Erythroblast (primary cell): ENCODE measurements around the gene B3GNT5.

ENCODE experiments used
- DNase-seq, 2 experiments: peaks; one replicate each; lab custom pipeline; 2025; lab: John Stamatoyannopoulos, UW
- GATA1 ChIP-seq: IDR thresholded peaks from 2 replicates; pipeline ENCODE4 v1.6.1; 2011; ENCODE audit warnings: low read depth, mild to moderate bottlenecking, control low read depth, low read length, moderate library complexity
- POLR2A ChIP-seq: IDR thresholded peaks from 2 replicates; pipeline ENCODE4 v1.6.1; 2011; ENCODE audit warnings: mild to moderate bottlenecking, low read length

Gene B3GNT5

GRCh38 chr3:183281126-183281797, 28.2 kb downstream of the B3GNT5 start:
- no peak for TF ChIP-seq POLR2A
- no peak for TF ChIP-seq GATA1
- no peak for DNase-seq

- no peak for DNase-seq
- no peak for TF ChIP-seq POLR2A
- TF ChIP-seq GATA1 = no peak
Observed at GRCh38 chr3:183283886-183284285, 30.8 kb downstream of the B3GNT5 start.

- TF ChIP-seq GATA1 = no peak
- no peak for TF ChIP-seq POLR2A
Observed at GRCh38 chr3:183284570-183284969, 31.5 kb downstream of the B3GNT5 start.

GRCh38 chr3:183285318-183285717, 32.3 kb downstream of the B3GNT5 start:
- peak in 1 of 2 experiments; percentile 21 for DNase-seq
- TF ChIP-seq GATA1 (no peak), POLR2A (no peak)

More at GRCh38 chr3:183284570-183284969, 31.5 kb downstream of the B3GNT5 start:
- DNase-seq = no peak

GRCh38 chr3:183285828-183286457, 32.9 kb downstream of the B3GNT5 start:
- peak; percentile 38 to 73 for DNase-seq
- TF ChIP-seq POLR2A (peak; percentile 39), GATA1 (no peak)

GRCh38 chr3:183287301-183287971, 34.4 kb downstream of the B3GNT5 start:
- no peak for TF ChIP-seq GATA1
- no peak for TF ChIP-seq POLR2A
- peak in 1 of 2 experiments; percentile 39 for DNase-seq

- no peak for DNase-seq
- no peak for TF ChIP-seq POLR2A
Observed at GRCh38 chr3:183288117-183288516, 35.1 kb downstream of the B3GNT5 start.

GRCh38 chr3:183290216-183290615, 37.2 kb downstream of the B3GNT5 start:
- DNase-seq = no peak
- TF ChIP-seq GATA1 (no peak), POLR2A (no peak)

- DNase-seq = no peak
Observed at GRCh38 chr3:183291497-183292031, 38.5 kb downstream of the B3GNT5 start.

GRCh38 chr3:183293966-183294365, 40.9 kb downstream of the B3GNT5 start:
- TF ChIP-seq GATA1 (no peak), POLR2A (no peak)
- no peak for DNase-seq

More at GRCh38 chr3:183291497-183292031, 38.5 kb downstream of the B3GNT5 start:
- TF ChIP-seq POLR2A (no peak), GATA1 (no peak)

- TF ChIP-seq GATA1 (no peak), POLR2A (no peak)
- DNase-seq = peak; percentile 23 to 77
Observed at GRCh38 chr3:183295211-183295610, 42.2 kb downstream of the B3GNT5 start.

- TF ChIP-seq GATA1 (no peak), POLR2A (no peak)
- DNase-seq = no peak
Observed at GRCh38 chr3:183296944-183297343, 43.9 kb downstream of the B3GNT5 start.

GRCh38 chr3:183298701-183299153, 45.7 kb downstream of the B3GNT5 start:
- TF ChIP-seq GATA1 = no peak
- TF ChIP-seq POLR2A = no peak
- peak; percentile 43 to 82 for DNase-seq

GRCh38 chr3:183299976-183300375, 46.9 kb downstream of the B3GNT5 start:
- TF ChIP-seq GATA1 = no peak
- TF ChIP-seq POLR2A = no peak
- DNase-seq = no peak

GRCh38 chr3:183300996-183301562, 48.0 kb downstream of the B3GNT5 start:
- no peak for DNase-seq
- TF ChIP-seq POLR2A = no peak
- no peak for TF ChIP-seq GATA1
